Ishikawa (cell line): Measurements from ENCODE around the gene MYH8.

ENCODE experiments used
- CEBPB ChIP-seq: IDR thresholded peaks from 2 replicates; pipeline ENCODE4 v1.6.1; 2012
- CREB1 ChIP-seq: IDR thresholded peaks from 2 replicates; pipeline ENCODE4 v1.6.1; 2012; ENCODE audit warnings: low read depth
- EGR1 ChIP-seq: IDR thresholded peaks from 2 replicates; pipeline ENCODE4 v1.6.1; 2012
- EP300 ChIP-seq: IDR thresholded peaks from 2 replicates; pipeline ENCODE4 v1.6.1; 2012; ENCODE audit warnings: borderline replicate concordance
- FOXM1 ChIP-seq: IDR thresholded peaks from 2 replicates; pipeline ENCODE4 v1.6.1; 2012; ENCODE audit warnings: low read depth, borderline replicate concordance
- NFIC ChIP-seq: IDR thresholded peaks from 2 replicates; pipeline ENCODE4 v1.6.1; 2012
- RAD21 ChIP-seq: IDR thresholded peaks from 2 replicates; pipeline ENCODE4 v1.6.1; 2012; ENCODE audit warnings: low read depth
- REST ChIP-seq: IDR thresholded peaks from 2 replicates; pipeline ENCODE4 v1.6.1; 2012; ENCODE audit warnings: low read depth, mild to moderate bottlenecking
- TAF1 ChIP-seq: IDR thresholded peaks from 2 replicates; pipeline ENCODE4 v1.6.1; 2012; ENCODE audit warnings: low read depth, mild to moderate bottlenecking
- TCF12 ChIP-seq: IDR thresholded peaks from 2 replicates; pipeline ENCODE4 v1.6.1; 2012; ENCODE audit warnings: low read depth
- TEAD4 ChIP-seq: IDR thresholded peaks from 2 replicates; pipeline ENCODE4 v1.6.1; 2012
- YY1 ChIP-seq: IDR thresholded peaks from 2 replicates; pipeline ENCODE4 v1.6.1; 2012; ENCODE audit warnings: low read depth
- ZBTB7A ChIP-seq: IDR thresholded peaks from 2 replicates; pipeline ENCODE4 v1.6.1; 2012; ENCODE audit warnings: low read depth
- TF ChIP-seq, protein P1 (sequence below): IDR thresholded peaks from 2 replicates; pipeline ENCODE4 v1.6.1; 2012
- TF ChIP-seq, protein P2 (sequence below): IDR thresholded peaks from 2 replicates; pipeline ENCODE4 v1.6.1; 2012

Gene MYH8

GRCh38 chr17:10421900-10422542, at the start of gene MYH8:
Gene MYH8, minus strand, starts transcription at chr17:10421950. Its CDS starts 1,723 bp downstream, at chr17:10420227.
- TF ChIP-seq TCF12 (no peak), ZBTB7A (no peak), YY1 (no peak), REST (no peak)

DNA sequence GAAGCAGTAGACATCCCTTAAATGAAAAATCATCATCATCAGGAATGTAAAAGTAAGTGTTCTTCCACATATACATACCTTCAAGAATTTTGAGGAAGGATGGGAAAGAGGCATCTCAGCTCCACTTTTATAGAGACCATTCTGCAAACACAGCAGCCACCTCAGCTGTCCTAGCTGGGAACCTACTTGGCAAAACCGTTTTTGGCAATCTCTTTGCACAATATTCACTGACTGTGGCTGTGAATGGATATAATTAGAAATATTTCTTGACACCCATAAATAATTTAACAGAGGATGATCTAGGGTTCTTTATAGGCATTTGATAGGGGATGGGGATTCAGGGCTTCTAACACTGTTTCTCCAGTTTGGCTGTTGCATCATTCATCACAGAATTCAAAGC, 47.7 kb upstream of the MYH8 start, which contains the start of gene MYH4:
MYH4 (minus strand) TSS at position 101 of the 400 bp plus-strand sequence. CDS start 2,814 bp downstream, outside the sequence.
- TF ChIP-seq ZBTB7A (no peak), REST (no peak), CEBPB (no peak)
- TF ChIP-seq, protein P1, sequence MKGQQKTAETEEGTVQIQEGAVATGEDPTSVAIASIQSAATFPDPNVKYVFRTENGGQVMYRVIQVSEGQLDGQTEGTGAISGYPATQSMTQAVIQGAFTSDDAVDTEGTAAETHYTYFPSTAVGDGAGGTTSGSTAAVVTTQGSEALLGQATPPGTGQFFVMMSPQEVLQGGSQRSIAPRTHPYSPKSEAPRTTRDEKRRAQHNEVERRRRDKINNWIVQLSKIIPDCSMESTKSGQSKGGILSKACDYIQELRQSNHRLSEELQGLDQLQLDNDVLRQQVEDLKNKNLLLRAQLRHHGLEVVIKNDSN = no peak

- TF ChIP-seq RAD21 (no peak), NFIC (no peak), CEBPB (no peak), TCF12 (no peak), EGR1 (no peak), FOXM1 (no peak), TEAD4 (no peak), TAF1 (no peak), EP300 (no peak), CREB1 (no peak), ZBTB7A (no peak), REST (no peak), YY1 (no peak)
- TF ChIP-seq, protein P1 = no peak
- TF ChIP-seq, protein P2, sequence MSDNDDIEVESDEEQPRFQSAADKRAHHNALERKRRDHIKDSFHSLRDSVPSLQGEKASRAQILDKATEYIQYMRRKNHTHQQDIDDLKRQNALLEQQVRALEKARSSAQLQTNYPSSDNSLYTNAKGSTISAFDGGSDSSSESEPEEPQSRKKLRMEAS = no peak
Measured at GRCh38 chr17:10463402-10463801, 41.7 kb upstream of the MYH8 start.

DNA sequence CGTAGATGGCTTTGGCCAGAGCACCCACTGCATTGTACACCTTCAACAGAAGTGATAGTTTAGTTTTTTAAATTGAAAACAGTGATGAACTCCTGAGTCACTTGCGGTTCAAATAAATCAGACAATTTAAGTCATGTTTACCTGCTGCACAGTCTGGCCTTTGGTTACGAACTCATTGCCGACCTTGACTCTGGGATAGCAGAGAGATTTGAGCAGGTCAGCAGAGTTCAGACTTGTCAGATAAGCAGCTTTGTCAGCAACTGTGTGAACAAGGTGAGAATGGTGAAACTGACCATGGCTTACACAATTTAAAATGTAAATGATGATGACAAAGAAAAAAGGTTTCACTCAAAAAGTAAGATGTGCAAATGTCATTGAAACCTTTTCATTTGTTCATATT, 38.3 kb upstream of the MYH8 start:
- TF ChIP-seq TEAD4 (no peak), TAF1 (no peak), FOXM1 (no peak), CREB1 (no peak), EGR1 (no peak), REST (no peak), ZBTB7A (no peak), YY1 (no peak), CEBPB (no peak), TCF12 (no peak), EP300 (no peak)
- TF ChIP-seq, protein P2 = no peak
